Superior temporal gyrus (tissue), 1 donor: ENCODE results near the gene SHB.
A peak's percentile ranks its signal among the peaks of the same experiment; 100 is the strongest.
"Not testable (repeated sequence)": the region's sequence is repeated elsewhere in the genome, so short reads cannot be mapped to it uniquely, and the experiment has no call there.

ENCODE experiments used
- DNase-seq: peaks from one replicate; pipeline ENCODE4 v3.0.0-alpha.2; 2016; ENCODE audit errors: extremely low spot score

SHB gene

GRCh38 chr9:37918665-37919170 lies 150.3 kb downstream of the SHB start:
- no peak for DNase-seq

- no peak for DNase-seq
Observed at GRCh38 chr9:37917801-37918664, 151.0 kb downstream of the SHB start.

- no peak for DNase-seq
Observed at GRCh38 chr9:37917313-37917731, 151.7 kb downstream of the SHB start.

- DNase-seq = no peak
Observed at GRCh38 chr9:37916471-37917312, 152.3 kb downstream of the SHB start.

GRCh38 chr9:37915911-37916470 lies 153.0 kb downstream of the SHB start:
- DNase-seq = no peak

- DNase-seq = no peak
Observed at GRCh38 chr9:37914701-37915358, 154.2 kb downstream of the SHB start.

GRCh38 chr9:37914154-37914551 lies 154.9 kb downstream of the SHB start:
- DNase-seq = no peak

GRCh38 chr9:37913480-37914153 lies 155.4 kb downstream of the SHB start:
- peak; percentile 99 for DNase-seq

GRCh38 chr9:37911271-37911681 lies 157.8 kb downstream of the SHB start:
- no peak for DNase-seq

GRCh38 chr9:37910271-37910670 lies 158.8 kb downstream of the SHB start:
- no peak for DNase-seq

- DNase-seq = not testable (repeated sequence)
Observed at GRCh38 chr9:37909836-37910235, 159.2 kb downstream of the SHB start.

GRCh38 chr9:37909326-37909725 lies 159.7 kb downstream of the SHB start:
- no peak for DNase-seq

- DNase-seq = no peak
Observed at GRCh38 chr9:37908698-37909186, 160.3 kb downstream of the SHB start.

- no peak for DNase-seq
Observed at GRCh38 chr9:37908283-37908682, 160.7 kb downstream of the SHB start.

- DNase-seq = no peak
Observed at GRCh38 chr9:37906312-37907239, 162.5 kb downstream of the SHB start.

GRCh38 chr9:37905776-37906175 lies 163.3 kb downstream of the SHB start:
- DNase-seq = no peak

- no peak for DNase-seq
Observed at GRCh38 chr9:37905131-37905505, 163.9 kb downstream of the SHB start.

GRCh38 chr9:37904445-37905130 lies 164.4 kb downstream of the SHB start:
- DNase-seq = no peak
